ENCODE data around the gene PDILT. TPM values are rescaled to one million over a fixed set of nuclear protein-coding genes. Genes with fewer than 3 reads are reported as not detected.

Gene PDILT
- total and polyA plus RNA-seq, 2 experiments from 2014 or later = not detected

- no peak for TF ChIP-seq CTCF (IDR thresholded peaks at IDR 0.05; ENCODE audit: low read depth, low read length)
- DNase-seq (ENCODE audit: low read depth in 1 of 2, low spot score in 1 of 2) = no peak
- Histone ChIP-seq H3K27me3 (peaks cover 3% of the 10 kb centered on the region), H3K4me3 (no peak overlapping the region), H3K9me3 (ENCODE audit: low read depth) (no peaks in the 10 kb centered on the region), H3K27ac (no peak overlapping the region), H3K4me1 (ENCODE audit: low read depth) (no peaks in the 10 kb centered on the region), H3K36me3 (no peaks in the 10 kb centered on the region)
Measured at GRCh38 chr16:20355114-20355782, 49.3 kb downstream of the PDILT start.

- Histone ChIP-seq H3K4me1 (ENCODE audit: low read depth) (no peaks in the 10 kb centered on the region), H3K9me3 (ENCODE audit: low read depth) (no peaks in the 10 kb centered on the region), H3K36me3 (no peaks in the 10 kb centered on the region), H3K27me3 (peaks cover 3% of the 10 kb centered on the region), H3K4me3 (no peak overlapping the region), H3K27ac (no peak overlapping the region)
- TF ChIP-seq CTCF (IDR thresholded peaks at IDR 0.05; ENCODE audit: low read depth, low read length) = no peak
- DNase-seq (ENCODE audit: low read depth in 1 of 2, low spot score in 1 of 2) = no peak
Measured at GRCh38 chr16:20353379-20353778, 51.2 kb downstream of the PDILT start.

GRCh38 chr16:20352615-20353014, 51.9 kb downstream of the PDILT start, which contains the start of gene UMOD:
Gene UMOD, minus strand, starts transcription at chr16:20352715. Its CDS starts 1,978 bp downstream, at chr16:20350737.
- H3K4me3 ChIP-seq = no peak within 1 kb of the TSS
- peaks cover 3% of the 10 kb centered on the region for H3K27me3 ChIP-seq
- H3K9me3 ChIP-seq (ENCODE audit: low read depth) = no peaks in the 10 kb centered on the region
- no peak within 1 kb of the TSS for H3K27ac ChIP-seq
- no peak for TF ChIP-seq CTCF (IDR thresholded peaks at IDR 0.05; ENCODE audit: low read depth, low read length)
- H3K36me3 ChIP-seq = no peaks in the 10 kb centered on the region
- no peaks in the 10 kb centered on the region for H3K4me1 ChIP-seq (ENCODE audit: low read depth)
- no peak for DNase-seq (ENCODE audit: low read depth in 1 of 2, low spot score in 1 of 2)

- Histone ChIP-seq H3K4me3 (no peak overlapping the region), H3K36me3 (no peaks in the 10 kb centered on the region), H3K9me3 (ENCODE audit: low read depth) (no peaks in the 10 kb centered on the region), H3K27ac (no peak overlapping the region), H3K4me1 (ENCODE audit: low read depth) (no peaks in the 10 kb centered on the region), H3K27me3 (peaks cover 3% of the 10 kb centered on the region)
- no peak for DNase-seq (ENCODE audit: low read depth in 1 of 2, low spot score in 1 of 2)
- no peak for TF ChIP-seq CTCF (IDR thresholded peaks at IDR 0.05; ENCODE audit: low read depth, low read length)
Measured at GRCh38 chr16:20349615-20350014, 54.9 kb downstream of the PDILT start.

GRCh38 chr16:20348365-20349185, 56.0 kb downstream of the PDILT start:
- TF ChIP-seq CTCF (IDR thresholded peaks at IDR 0.05; ENCODE audit: low read depth, low read length) = no peak
- H3K4me3 ChIP-seq = no peak overlapping the region
- DNase-seq (ENCODE audit: low read depth in 1 of 2, low spot score in 1 of 2) = peak in 1 of 2 donors; percentile 1
- no peaks in the 10 kb centered on the region for H3K9me3 ChIP-seq (ENCODE audit: low read depth)
- H3K27me3 ChIP-seq = peaks cover 3% of the 10 kb centered on the region
- no peaks in the 10 kb centered on the region for H3K4me1 ChIP-seq (ENCODE audit: low read depth)
- no peak overlapping the region for H3K27ac ChIP-seq
- H3K36me3 ChIP-seq = no peaks in the 10 kb centered on the region
